GM12878 (cell line): Measurements from ENCODE around the gene HYI. TPM values are rescaled to one million over a fixed set of nuclear protein-coding genes. Genes with fewer than 3 reads are reported as not detected.

Experiments
- ATAC-seq: fragments of 200-7000 bp; cut with Tn5 transposase; 3 replicates; pipeline ENCODE4 v1.9.1; 2020; ENCODE audit warnings: mild to moderate bottlenecking, moderate library complexity
- BruUV-seq: library from RNA; stranded (reverse); fragments of 400-500 nt; replicated peaks from 2 replicates; lab custom pipeline; 2021; lab: Mats Ljungman, UMichigan
- CTCF ChIA-PET: fragments of 300-600 bp; sonication (Branson Sonifier 250); formaldehyde crosslinking; extraction: SDS; loops from one replicate; lab custom pipeline; 2021; ENCODE audit warnings: inconsistent platforms; lab: Yijun Ruan, JAX
- POLR2A ChIA-PET: fragments of 350-600 bp; formaldehyde crosslinking; extraction: SDS; loops from one replicate; lab custom pipeline; 2021; ENCODE audit warnings: inconsistent platforms; lab: Charles Lee
- RAD21 ChIA-PET: fragments of 300-600 bp; sonication (Branson Sonifier 250); formaldehyde crosslinking; loops from one replicate; lab custom pipeline; 2023; ENCODE audit warnings: antibody characterized with exemption; ENCODE audit not compliant: unreplicated experiment; lab: Charles Lee
- SMC1A ChIA-PET: fragments of 300-600 bp; sonication (Branson Sonifier 250); formaldehyde crosslinking; loops from one replicate; lab custom pipeline; 2023; ENCODE audit not compliant: unreplicated experiment, uncharacterized antibody; lab: Charles Lee
- DNase-seq: peaks from one replicate; pipeline ENCODE4 v3.0.0-alpha.2; 2011; ENCODE audit warnings: low read depth, low spot score
- FAIRE-seq: peaks from 3 replicates; lab custom pipeline; 2011; peaks lifted over from hg19 to GRCh38; lab: Jason Lieb, UNC
- H2AFZ ChIP-seq: 2 replicates; pipeline ENCODE4 v1.6.0; 2011; ENCODE audit warnings: low read depth, low read length, control low read depth; ENCODE audit not compliant: control insufficient read depth
- H3K27ac ChIP-seq: 2 replicates; pipeline ENCODE4 v1.5.1; 2011; ENCODE audit warnings: control low read depth; ENCODE audit not compliant: control insufficient read depth, insufficient read depth
- H3K27me3 ChIP-seq, 2 experiments: replicated peaks in 1 of 2; 2 replicates each; pipeline versions ENCODE4 v1.6.0 to v1.6.1; 2011; ENCODE audit warnings: low read length in 1 of 2; ENCODE audit not compliant: control insufficient read depth in 2 of 2, insufficient read depth in 2 of 2
- H3K36me3 ChIP-seq, 2 experiments: 2 replicates each; pipeline ENCODE4 v1.5.1; 2011; ENCODE audit warnings: low read length in 1 of 2; ENCODE audit not compliant: control insufficient read depth in 2 of 2, insufficient read depth in 2 of 2
- H3K4me1 ChIP-seq: 2 replicates; pipeline ENCODE4 v1.6.1; 2011; ENCODE audit warnings: mild to moderate bottlenecking, low read length, moderate library complexity, mixed read lengths; ENCODE audit not compliant: control insufficient read depth, insufficient read depth
- H3K4me2 ChIP-seq: 2 replicates; pipeline ENCODE4 v1.6.0; 2011; ENCODE audit warnings: control low read depth; ENCODE audit not compliant: control insufficient read depth, insufficient read depth
- H3K4me3 ChIP-seq: fragments of 200-600 bp; sonication (generic); 2 replicates; pipeline ENCODE4 v1.5.1; 2016
- H3K79me2 ChIP-seq: 2 replicates; pipeline ENCODE4 v1.6.0; 2011; ENCODE audit warnings: low read length; ENCODE audit not compliant: control insufficient read depth, insufficient read depth
- H3K9ac ChIP-seq: 2 replicates; pipeline ENCODE4 v1.8.0; 2011; ENCODE audit warnings: low read length, control low read depth, mixed read lengths; ENCODE audit not compliant: control insufficient read depth, insufficient read depth
- H3K9me3 ChIP-seq: replicated peaks from 3 replicates; pipeline ENCODE4 v1.5.1; 2011; ENCODE audit warnings: mild to moderate bottlenecking, low read length; ENCODE audit not compliant: control insufficient read depth, insufficient read depth
- H4K20me1 ChIP-seq: 2 replicates; pipeline ENCODE4 v1.6.0; 2011; ENCODE audit not compliant: control insufficient read depth, insufficient read depth
- BACH1 ChIP-seq: fragments of 450-650 bp; IDR thresholded peaks from 2 replicates; pipeline ENCODE4 v1.6.1; 2017; ENCODE audit warnings: mild to moderate bottlenecking, borderline replicate concordance
- BRCA1 ChIP-seq: IDR thresholded peaks from 2 replicates; pipeline ENCODE4 v1.6.1; 2011; ENCODE audit warnings: low read depth, low read length, improper control_type of control experiment
- CBX3 ChIP-seq: fragments of 200-600 bp; sonication (generic); IDR thresholded peaks from 2 replicates; pipeline ENCODE4 v1.6.1; 2016; ENCODE audit warnings: low read depth, borderline replicate concordance
- CREM ChIP-seq: IDR thresholded peaks from 2 replicates; pipeline ENCODE4 v1.6.1; 2014; ENCODE audit warnings: antibody characterized with exemption, low read depth
- HDGF ChIP-seq: fragments of 450-650 bp; IDR thresholded peaks from 2 replicates; pipeline ENCODE4 v1.6.1; 2016; ENCODE audit warnings: antibody characterized with exemption
- IRF4 ChIP-seq: IDR thresholded peaks from 2 replicates; pipeline ENCODE4 v1.6.1; 2011; ENCODE audit warnings: low read depth, low read length
- MTA3 ChIP-seq: IDR thresholded peaks from 2 replicates; pipeline ENCODE4 v1.6.1; 2012; ENCODE audit warnings: low read length, inconsistent platforms, borderline replicate concordance
- PAX8 ChIP-seq: fragments of 450-650 bp; IDR thresholded peaks from 2 replicates; pipeline ENCODE4 v1.6.1; 2017; ENCODE audit warnings: mild to moderate bottlenecking, moderate library complexity
- STAT1 ChIP-seq: fragments of 450-650 bp; conservative IDR thresholded peaks from 2 replicates; pipeline ENCODE4 v1.6.1; 2014; ENCODE audit warnings: antibody characterized with exemption, mild to moderate bottlenecking
- ZNF24 ChIP-seq: fragments of 450-650 bp; IDR thresholded peaks from 2 replicates; pipeline ENCODE4 v1.6.1; 2017; ENCODE audit warnings: antibody characterized with exemption, mild to moderate bottlenecking
- WGBS: methylation state at CpG from one replicate; pipeline ENCODE4 v1.1.6; 2016; ENCODE audit warnings: low lambda C conversion rate; ENCODE audit not compliant: insufficient replicate concordance, insufficient coverage; ENCODE audit errors: missing lambda C conversion rate; 5-methylcytosine and 5-hydroxymethylcytosine counted together
- in situ Hi-C: fragments of 300-500 bp; cut with MboI; formaldehyde crosslinking; loops from 9 replicates; pipeline ENCODE4 v1.14.3; 2018; ENCODE audit warnings: mixed read lengths
- intact Hi-C: fragments of 100-400 bp; cut with micrococcal nuclease; formaldehyde crosslinking; loops from one replicate; pipeline ENCODE4 v1.14.2; 2022; ENCODE audit not compliant: unreplicated experiment
- polyA plus RNA-seq, 11 experiments: library from polyadenylated mRNA; depleted of rRNA in 4 of 11; unstranded in 6 of 11; stranded (reverse) in 5 of 11; fragments of >200 nt; fragmentation: Nextera tagmentation in 4 of 11; fragmentation: Illumina TruSeq in 1 of 11; extraction: Ambion mirVana in 4 of 11; extraction: Trizol in 1 of 11; gene quantifications; 1 replicate in 1 of 11; 2 replicates in 10 of 11; pipeline versions ENCODE4 v1.2.1 to v1.2.3, GENCODE V29; 2011 to 2016; ENCODE audit warnings: inconsistent platforms in 2 of 11, missing spikeins in 2 of 11, low read depth in 1 of 11
- total RNA-seq, 4 experiments: library from RNA; depleted of rRNA in 3 of 4; stranded (reverse); fragments of >200 nt in 3 of 4; fragmentation: Illumina TruSeq in 1 of 4; extraction: Trizol in 1 of 4; gene quantifications; 2 replicates each; pipeline versions ENCODE4 v1.2.1 to v1.2.3, GENCODE V29; 2013 to 2021
- TF ChIP-seq, protein P1 (sequence below): fragments of 450-650 bp; IDR thresholded peaks from 2 replicates; pipeline ENCODE4 v1.6.1; 2017; ENCODE audit warnings: antibody characterized with exemption, mild to moderate bottlenecking, moderate library complexity
- TF ChIP-seq, protein P2 (sequence below): IDR thresholded peaks from 2 replicates; pipeline ENCODE4 v1.6.1; 2012; ENCODE audit warnings: low read length, inconsistent platforms
- TF ChIP-seq, protein P3 (sequence below): fragments of 450-650 bp; formaldehyde crosslinking; IDR thresholded peaks from 2 replicates; pipeline ENCODE4 v1.4.0; 2022; ENCODE audit warnings: mild to moderate bottlenecking, moderate library complexity

HYI gene
- total and polyA plus RNA-seq, 10 of the 15 experiments (the other 5 are each of a cell fraction or from before 2014, with no cell fraction given), result 0.27 to 5.5 (median 2.0) TPM

DNA sequence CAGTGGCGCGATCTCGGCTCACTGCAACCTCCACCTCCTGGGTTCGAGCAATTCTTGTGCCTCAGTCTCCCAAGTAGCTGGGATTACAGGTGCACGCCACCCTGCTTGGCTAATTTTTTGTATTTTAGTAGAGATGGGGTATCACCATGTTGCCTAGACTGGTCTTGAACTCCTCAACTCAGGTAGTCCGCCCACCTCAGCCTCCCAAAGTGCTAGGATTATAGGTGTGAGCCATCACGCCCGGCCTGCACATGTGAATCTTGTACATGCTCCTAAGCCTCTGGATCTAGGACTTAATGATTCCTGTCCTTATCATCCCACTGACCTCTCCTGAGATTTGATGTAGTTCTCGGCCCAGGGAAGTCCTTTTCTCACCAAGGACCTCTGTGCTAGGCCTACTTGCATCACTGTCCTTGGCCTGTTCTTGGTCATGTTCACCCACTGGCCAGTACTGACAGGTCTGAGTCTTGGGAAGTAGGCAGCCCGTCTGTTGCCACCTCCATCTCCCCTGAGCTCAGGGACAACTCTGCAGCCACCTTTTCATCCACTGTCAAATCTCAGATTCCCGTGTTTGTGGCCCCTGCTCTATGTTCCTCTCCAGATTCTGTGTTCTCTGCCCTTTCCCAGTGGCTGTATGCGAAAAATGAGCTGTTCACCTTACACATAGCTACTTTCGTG is 9.4 kb downstream of the HYI start:
- intact Hi-C loops, result no loop called here
- Histone ChIP-seq H3K27ac (no peak overlapping the region), H4K20me1 (no peaks in the 10 kb centered on the region; the same call in 1 of the 2 replicates), H3K9ac (no peak overlapping the region), H3K27me3 (no peaks in the 10 kb centered on the region), H3K4me2 (no peak overlapping the region), H3K79me2 (no peaks in the 10 kb centered on the region), H3K9me3 (no peaks in the 10 kb centered on the region), H3K36me3 (peaks cover 8 to 34% of the 10 kb centered on the region in 2 experiments; a peak in 3 of 4 replicates), H3K4me3 (no peak overlapping the region), H3K4me1 (no peaks in the 10 kb centered on the region)
- ChIA-PET SMC1A (no interaction called here), POLR2A (interaction anchor here (0.7 kb wide), 1 partner anchor 19 kb away, joined by 3 read pairs; no protein-coding TSS in a partner anchor), CTCF (no interaction called here), RAD21 (interaction anchor here (1.2 kb wide), 1 partner anchor 10 kb away, joined by 3 read pairs; the partner anchor contains the start of gene HYI)
- DNase-seq, result no peak
- ATAC-seq, result no peak
- BruUV-seq, result no TSS peak
- in situ Hi-C loops, result no loop called here
- FAIRE-seq, result no peak
- 95% methylated on average over 13 of the region's 13 CpGs for WGBS
- TF ChIP-seq CBX3 (no peak), IRF4 (no peak), ZNF24 (no peak), CREM (no peak), STAT1 (no peak), MTA3 (no peak), HDGF (no peak), BACH1 (no peak), PAX8 (no peak), BRCA1 (no peak)
- TF ChIP-seq, protein P1, sequence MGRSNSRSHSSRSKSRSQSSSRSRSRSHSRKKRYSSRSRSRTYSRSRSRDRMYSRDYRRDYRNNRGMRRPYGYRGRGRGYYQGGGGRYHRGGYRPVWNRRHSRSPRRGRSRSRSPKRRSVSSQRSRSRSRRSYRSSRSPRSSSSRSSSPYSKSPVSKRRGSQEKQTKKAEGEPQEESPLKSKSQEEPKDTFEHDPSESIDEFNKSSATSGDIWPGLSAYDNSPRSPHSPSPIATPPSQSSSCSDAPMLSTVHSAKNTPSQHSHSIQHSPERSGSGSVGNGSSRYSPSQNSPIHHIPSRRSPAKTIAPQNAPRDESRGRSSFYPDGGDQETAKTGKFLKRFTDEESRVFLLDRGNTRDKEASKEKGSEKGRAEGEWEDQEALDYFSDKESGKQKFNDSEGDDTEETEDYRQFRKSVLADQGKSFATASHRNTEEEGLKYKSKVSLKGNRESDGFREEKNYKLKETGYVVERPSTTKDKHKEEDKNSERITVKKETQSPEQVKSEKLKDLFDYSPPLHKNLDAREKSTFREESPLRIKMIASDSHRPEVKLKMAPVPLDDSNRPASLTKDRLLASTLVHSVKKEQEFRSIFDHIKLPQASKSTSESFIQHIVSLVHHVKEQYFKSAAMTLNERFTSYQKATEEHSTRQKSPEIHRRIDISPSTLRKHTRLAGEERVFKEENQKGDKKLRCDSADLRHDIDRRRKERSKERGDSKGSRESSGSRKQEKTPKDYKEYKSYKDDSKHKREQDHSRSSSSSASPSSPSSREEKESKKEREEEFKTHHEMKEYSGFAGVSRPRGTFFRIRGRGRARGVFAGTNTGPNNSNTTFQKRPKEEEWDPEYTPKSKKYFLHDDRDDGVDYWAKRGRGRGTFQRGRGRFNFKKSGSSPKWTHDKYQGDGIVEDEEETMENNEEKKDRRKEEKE, result no peak
- TF ChIP-seq, protein P2, sequence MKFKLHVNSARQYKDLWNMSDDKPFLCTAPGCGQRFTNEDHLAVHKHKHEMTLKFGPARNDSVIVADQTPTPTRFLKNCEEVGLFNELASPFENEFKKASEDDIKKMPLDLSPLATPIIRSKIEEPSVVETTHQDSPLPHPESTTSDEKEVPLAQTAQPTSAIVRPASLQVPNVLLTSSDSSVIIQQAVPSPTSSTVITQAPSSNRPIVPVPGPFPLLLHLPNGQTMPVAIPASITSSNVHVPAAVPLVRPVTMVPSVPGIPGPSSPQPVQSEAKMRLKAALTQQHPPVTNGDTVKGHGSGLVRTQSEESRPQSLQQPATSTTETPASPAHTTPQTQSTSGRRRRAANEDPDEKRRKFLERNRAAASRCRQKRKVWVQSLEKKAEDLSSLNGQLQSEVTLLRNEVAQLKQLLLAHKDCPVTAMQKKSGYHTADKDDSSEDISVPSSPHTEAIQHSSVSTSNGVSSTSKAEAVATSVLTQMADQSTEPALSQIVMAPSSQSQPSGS, result no peak
- TF ChIP-seq, protein P3, sequence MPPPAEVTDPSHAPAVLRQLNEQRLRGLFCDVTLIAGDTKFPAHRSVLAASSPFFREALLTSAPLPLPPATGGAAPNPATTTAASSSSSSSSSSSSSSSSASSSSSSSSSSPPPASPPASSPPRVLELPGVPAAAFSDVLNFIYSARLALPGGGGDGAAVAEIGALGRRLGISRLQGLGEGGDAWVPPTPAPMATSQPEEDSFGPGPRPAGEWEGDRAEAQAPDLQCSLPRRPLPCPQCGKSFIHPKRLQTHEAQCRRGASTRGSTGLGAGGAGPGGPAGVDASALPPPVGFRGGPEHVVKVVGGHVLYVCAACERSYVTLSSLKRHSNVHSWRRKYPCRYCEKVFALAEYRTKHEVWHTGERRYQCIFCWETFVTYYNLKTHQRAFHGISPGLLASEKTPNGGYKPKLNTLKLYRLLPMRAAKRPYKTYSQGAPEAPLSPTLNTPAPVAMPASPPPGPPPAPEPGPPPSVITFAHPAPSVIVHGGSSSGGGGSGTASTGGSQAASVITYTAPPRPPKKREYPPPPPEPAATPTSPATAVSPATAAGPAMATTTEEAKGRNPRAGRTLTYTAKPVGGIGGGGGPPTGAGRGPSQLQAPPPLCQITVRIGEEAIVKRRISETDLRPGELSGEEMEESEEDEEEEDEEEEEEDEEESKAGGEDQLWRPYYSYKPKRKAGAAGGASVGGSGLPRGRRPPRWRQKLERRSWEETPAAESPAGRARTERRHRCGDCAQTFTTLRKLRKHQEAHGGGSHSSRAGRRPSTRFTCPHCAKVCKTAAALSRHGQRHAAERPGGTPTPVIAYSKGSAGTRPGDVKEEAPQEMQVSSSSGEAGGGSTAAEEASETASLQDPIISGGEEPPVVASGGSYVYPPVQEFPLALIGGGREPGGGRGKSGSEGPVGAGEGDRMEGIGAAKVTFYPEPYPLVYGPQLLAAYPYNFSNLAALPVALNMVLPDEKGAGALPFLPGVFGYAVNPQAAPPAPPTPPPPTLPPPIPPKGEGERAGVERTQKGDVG, result no peak
- TF ChIP-seq, all 136 proteins: peak for 0
- H2AFZ ChIP-seq, result no peak overlapping the region
